HepG2 (cell line): ENCODE results near the gene GNG7. TPM values are rescaled to one million over a fixed set of nuclear protein-coding genes. Genes with fewer than 3 reads are reported as not detected.

Source experiments
- BCLAF1 ChIP-seq: fragments of 450-650 bp; IDR thresholded peaks from 2 replicates; pipeline ENCODE4 v1.6.1; 2017; ENCODE audit warnings: mild to moderate bottlenecking
- GATAD1 ChIP-seq: IDR thresholded peaks from 2 replicates; pipeline ENCODE4 v1.6.1; 2016; ENCODE audit warnings: missing genetic modification reagents, missing compliant biosample characterization
- KDM3A ChIP-seq: IDR thresholded peaks from 2 replicates; pipeline ENCODE4 v1.6.1; 2018; ENCODE audit warnings: low read depth, missing compliant biosample characterization
- LRRFIP1 ChIP-seq: sonication (generic); formaldehyde crosslinking; conservative IDR thresholded peaks from 2 replicates; pipeline ENCODE4 v1.4.0; 2020; ENCODE audit warnings: missing genetic modification reagents
- MAX ChIP-seq: IDR thresholded peaks from 2 replicates; pipeline ENCODE4 v1.6.1; 2012; ENCODE audit warnings: inconsistent platforms
- NR2F1 ChIP-seq, 2 experiments: fragments of 450-650 bp in 1 of 2; formaldehyde crosslinking in 1 of 2; IDR thresholded peaks; 2 replicates each; pipeline versions ENCODE4 v1.5.0 to v1.6.1; 2016 to 2020; ENCODE audit warnings: mild to moderate bottlenecking in 1 of 2, missing compliant biosample characterization in 1 of 2, missing genetic modification reagents in 1 of 2, moderate library complexity in 1 of 2
- RBFOX2 ChIP-seq: fragments of 200-400 bp; formaldehyde crosslinking; IDR thresholded peaks from 2 replicates; pipeline ENCODE4 v1.6.1; 2017; ENCODE audit warnings: low read depth, mild to moderate bottlenecking, low read length
- SMC3 ChIP-seq: IDR thresholded peaks from 2 replicates; pipeline ENCODE4 v1.6.1; 2011; ENCODE audit warnings: low read length, improper control_type of control experiment
- SRSF1 ChIP-seq: fragments of 200-400 bp; formaldehyde crosslinking; optimal IDR thresholded peaks from 2 replicates; pipeline ENCODE3; 2017; ENCODE audit warnings: mild to moderate bottlenecking, low read depth, low read length, moderate library complexity
- TIGD3 ChIP-seq: sonication (generic); formaldehyde crosslinking; IDR thresholded peaks from 2 replicates; pipeline ENCODE4 v1.5.1; 2020; ENCODE audit warnings: mild to moderate bottlenecking, missing genetic modification reagents, borderline replicate concordance
- ZBTB2 ChIP-seq: sonication (generic); formaldehyde crosslinking; IDR thresholded peaks from 2 replicates; pipeline ENCODE4 v1.8.0; 2022; ENCODE audit warnings: low read depth, missing genetic modification reagents
- ZFP82 ChIP-seq: sonication (generic); formaldehyde crosslinking; IDR thresholded peaks from 2 replicates; pipeline ENCODE4 v1.5.1; 2020; ENCODE audit warnings: mild to moderate bottlenecking, missing genetic modification reagents, borderline replicate concordance
- ZNF841 ChIP-seq: sonication (generic); formaldehyde crosslinking; IDR thresholded peaks from 2 replicates; pipeline ENCODE4 v1.8.1; 2023; ENCODE audit warnings: missing genetic modification reagents, borderline replicate concordance
- ZZZ3 ChIP-seq: sonication (generic); formaldehyde crosslinking; IDR thresholded peaks from 2 replicates; pipeline ENCODE4 v1.4.0; 2020; ENCODE audit warnings: missing genetic modification reagents, mild to moderate bottlenecking, borderline replicate concordance
- polyA plus RNA-seq, 8 experiments: library from polyadenylated mRNA; depleted of rRNA in 3 of 8; stranded (reverse) in 7 of 8; unstranded in 1 of 8; fragments of >200 nt; fragmentation: Illumina TruSeq in 4 of 8; extraction: Trizol in 4 of 8; gene quantifications; 2 replicates each; pipeline versions ENCODE4 v1.2.1 to v1.2.3, GENCODE V29; 2011 to 2016; ENCODE audit warnings: low read depth in 4 of 8, missing spikeins in 1 of 8, mixed read lengths in 1 of 8; ENCODE audit not compliant: insufficient read depth in 1 of 8
- total RNA-seq, 5 experiments: library from RNA; depleted of rRNA; stranded (reverse); fragments of >200 nt; fragmentation: Illumina TruSeq; extraction: Trizol; gene quantifications; 2 replicates each; pipeline ENCODE4 v1.2.3, GENCODE V29; 2016; ENCODE audit warnings: low read depth in 1 of 5

Gene GNG7
- total and polyA plus RNA-seq, 2 of the 13 experiments (the other 11 are each of a cell fraction or from before 2014, with no cell fraction given) = 1.4 to 3.3 TPM

- no peak for TF ChIP-seq SRSF1
- TF ChIP-seq MAX = peak; percentile 57
- TF ChIP-seq RBFOX2 = no peak
- no peak for TF ChIP-seq ZNF841 (CRISPR knock-in tag)
- TF ChIP-seq BCLAF1 = no peak
- peak; percentile 67 for TF ChIP-seq GATAD1 (CRISPR knock-in tag)
- peak; percentile 69 for TF ChIP-seq SMC3
- TF ChIP-seq ZBTB2 (CRISPR knock-in tag) = peak; percentile 39; the same call in 1 of the 2 replicates
- TF ChIP-seq KDM3A (CRISPR knock-in tag) = peak; percentile 91
- no peak for TF ChIP-seq NR2F1 (CRISPR knock-in tag; IDR thresholded peaks at IDR 0.05)
- no peak for TF ChIP-seq ZFP82 (CRISPR knock-in tag)
- TF ChIP-seq ZZZ3 (CRISPR knock-in tag) = no peak
- TF ChIP-seq TIGD3 (CRISPR knock-in tag) = no peak
- no peak for TF ChIP-seq LRRFIP1 (CRISPR knock-in tag)
Measured at GRCh38 chr19:2610637-2611482, 91.6 kb downstream of the GNG7 start (continued).
